C1 segment of cervical spinal cord (tissue), 14 donors: ENCODE results near the gene MAP2K5.

Source experiments
- DNase-seq, 14 donors: peaks; one replicate each; lab custom pipeline; 2025; lab: John Stamatoyannopoulos, UW

Gene MAP2K5

GRCh38 chr15:67750371-67750770, 207.9 kb downstream of the MAP2K5 start:
- no peak for DNase-seq

- DNase-seq: no peak
These were observed 211.4 kb downstream of the MAP2K5 start for GRCh38 chr15:67753891-67754290.

DNA sequence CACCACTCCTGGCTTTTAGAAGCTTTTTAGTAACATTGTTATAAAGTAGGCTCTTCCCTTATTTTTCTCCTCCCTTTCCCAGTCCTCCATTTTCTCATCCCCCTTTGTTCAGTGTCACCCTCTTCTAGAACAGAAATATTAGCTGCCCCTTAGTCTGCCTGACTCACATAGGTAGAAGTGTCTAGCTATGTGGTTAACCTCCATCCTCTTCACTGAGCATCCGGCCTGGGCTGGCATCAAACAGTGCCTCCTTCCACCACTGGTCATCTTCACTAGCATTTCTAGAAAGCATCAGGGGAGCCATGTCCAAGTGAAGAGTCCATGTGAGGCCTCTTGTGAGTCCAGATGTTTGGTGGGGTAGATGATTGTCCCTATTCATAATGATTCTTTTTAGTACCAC, 212.8 kb downstream of the MAP2K5 start:
- DNase-seq: no peak

GRCh38 chr15:67755936-67756335, 213.4 kb downstream of the MAP2K5 start:
- no peak for DNase-seq

DNA sequence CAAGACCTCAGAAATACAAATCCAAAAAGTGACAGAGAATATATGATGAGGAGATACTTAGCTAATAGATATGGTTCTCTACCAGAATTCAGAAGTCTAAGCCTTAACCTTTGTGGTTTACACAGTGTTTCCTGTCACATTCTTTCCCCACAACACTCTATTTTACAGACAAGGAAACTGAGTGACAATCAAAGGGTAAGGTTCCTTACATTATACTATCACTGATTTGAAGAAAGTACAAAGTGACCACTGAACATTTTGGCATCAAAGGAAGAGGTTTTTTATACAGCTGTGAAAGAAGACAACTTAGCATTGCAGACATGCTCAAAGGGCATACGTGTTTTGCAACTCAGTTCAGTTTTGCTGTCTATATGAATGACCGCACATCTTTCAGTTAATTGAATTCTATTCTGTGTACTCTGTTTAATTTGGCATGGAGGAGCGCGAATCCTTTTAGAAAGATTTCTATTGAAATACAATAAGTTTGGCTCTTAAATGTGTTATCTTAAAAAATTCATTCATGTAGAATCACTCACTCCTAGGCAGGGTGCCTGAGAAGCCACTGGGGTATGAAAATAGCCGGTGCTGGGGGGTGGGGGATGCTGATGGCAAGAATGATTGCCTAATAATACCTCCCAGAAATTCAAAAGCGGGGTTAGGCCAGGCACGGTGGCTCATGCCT, 216.3 kb downstream of the MAP2K5 start:
- DNase-seq: no peak

DNA sequence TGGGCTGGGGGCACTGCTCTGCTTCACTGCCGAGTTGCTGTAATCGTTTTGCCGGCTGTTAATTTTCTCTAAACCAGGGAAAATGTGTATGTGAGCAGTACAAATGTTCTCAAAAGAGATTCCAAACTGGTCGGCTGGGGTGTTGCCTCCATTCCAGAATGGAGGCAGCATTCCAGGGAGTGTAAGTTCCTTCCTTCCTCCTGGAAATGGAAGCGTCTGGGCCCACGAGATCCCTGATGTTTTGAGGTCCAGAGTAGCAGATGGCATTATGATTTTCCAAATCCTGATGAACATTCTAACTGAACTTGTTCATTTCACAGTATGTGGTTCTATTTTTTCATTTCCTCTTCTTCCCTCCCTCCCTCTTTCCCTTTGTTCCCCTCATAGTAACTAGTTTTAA, 218.4 kb downstream of the MAP2K5 start:
- DNase-seq: peak in 1 of 14 donors; percentile 14

DNA sequence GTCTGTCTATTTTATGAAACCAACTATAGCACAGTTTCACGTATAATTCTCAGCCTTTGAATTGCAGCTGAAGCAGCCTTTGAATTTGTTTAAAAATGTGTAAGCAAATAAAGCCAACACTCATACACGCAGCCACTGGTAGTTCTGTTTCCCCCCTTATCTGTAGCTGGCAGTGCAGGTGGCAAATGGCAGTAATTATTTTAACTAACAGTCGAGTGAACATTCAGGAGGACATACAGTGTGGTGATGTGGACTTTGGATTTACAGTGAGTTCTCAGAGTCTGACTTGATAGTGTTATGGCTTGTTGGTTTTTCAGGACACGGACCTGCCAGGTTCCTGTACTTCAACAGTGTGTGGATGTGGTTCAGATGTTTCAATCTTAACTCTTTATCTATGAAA, 218.8 kb downstream of the MAP2K5 start:
- no peak for DNase-seq

DNA sequence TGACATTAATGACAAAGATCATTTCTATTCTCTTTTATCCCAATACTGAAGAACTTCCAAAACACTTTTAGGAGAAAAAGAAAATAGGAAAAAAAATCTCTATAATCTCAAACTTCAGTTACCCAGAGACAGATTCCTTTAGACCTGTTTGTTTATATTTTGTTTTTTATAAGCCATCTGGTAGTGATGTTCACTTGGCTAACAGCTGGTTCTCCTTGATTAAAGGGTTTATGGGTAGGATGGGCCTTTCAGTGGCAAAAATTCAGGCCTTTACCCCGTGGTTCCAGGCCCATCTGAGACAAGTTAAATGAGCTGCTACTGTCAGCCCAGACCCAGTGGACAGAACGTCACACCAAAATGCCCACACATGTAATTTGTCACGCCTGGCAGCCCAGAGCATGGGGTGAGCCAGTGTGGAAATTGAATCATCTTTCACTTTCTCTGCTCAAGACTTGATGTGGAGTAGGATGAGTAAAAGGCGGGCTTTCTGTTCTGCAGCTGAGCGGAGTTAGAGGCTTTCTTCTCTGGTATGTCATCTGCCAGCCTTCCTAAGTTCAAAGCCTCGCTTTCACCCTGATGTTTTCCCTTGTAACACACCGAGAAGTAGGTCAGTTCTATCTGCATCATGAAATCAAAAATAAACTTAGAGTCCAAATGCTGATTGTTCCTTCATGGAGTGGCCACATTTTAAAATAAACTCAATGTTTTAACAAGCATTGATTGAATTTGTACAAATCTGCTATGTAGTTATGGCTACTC, 220.3 kb downstream of the MAP2K5 start:
- no peak for DNase-seq

DNA sequence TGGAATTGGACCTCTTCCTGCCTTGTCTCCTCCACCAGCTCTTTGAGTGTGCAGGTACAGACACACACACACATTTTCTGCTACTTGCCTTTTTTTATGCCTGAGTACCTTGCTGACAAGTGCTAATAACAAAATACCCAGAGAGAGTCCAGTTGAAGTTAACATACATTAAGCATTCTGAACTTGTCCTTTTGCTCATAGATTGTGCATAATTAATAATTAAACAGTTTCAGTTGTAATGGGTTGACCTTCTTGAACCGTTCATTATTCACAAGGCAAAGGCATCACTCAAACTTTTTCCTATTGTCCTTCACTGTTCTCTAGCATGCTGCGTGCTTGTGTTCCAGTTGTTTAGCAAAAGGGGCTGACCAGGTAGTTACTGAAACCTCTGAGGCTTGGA, 223.2 kb downstream of the MAP2K5 start:
- no peak for DNase-seq

DNA sequence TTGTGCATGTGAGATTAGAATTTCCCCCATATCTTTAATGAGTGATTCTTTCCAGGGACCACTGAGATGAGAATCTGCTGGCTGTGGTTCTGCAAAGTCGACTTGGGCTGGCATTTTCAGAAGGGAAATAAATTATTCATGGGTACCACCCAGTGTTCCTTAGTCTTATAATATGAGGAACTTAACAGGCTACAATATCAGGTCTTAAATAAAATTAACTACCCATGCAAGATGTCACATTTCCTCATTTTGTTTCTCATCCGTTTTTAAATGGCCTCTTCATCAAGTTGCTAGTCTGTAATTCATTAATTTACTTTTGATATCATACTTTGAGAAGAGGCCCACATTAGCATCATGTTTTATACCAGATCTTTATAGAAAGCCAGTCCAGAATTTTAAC, 224.5 kb downstream of the MAP2K5 start:
- DNase-seq: no peak

- DNase-seq: no peak
These were observed 225.9 kb downstream of the MAP2K5 start for GRCh38 chr15:67768313-67768977.

DNA sequence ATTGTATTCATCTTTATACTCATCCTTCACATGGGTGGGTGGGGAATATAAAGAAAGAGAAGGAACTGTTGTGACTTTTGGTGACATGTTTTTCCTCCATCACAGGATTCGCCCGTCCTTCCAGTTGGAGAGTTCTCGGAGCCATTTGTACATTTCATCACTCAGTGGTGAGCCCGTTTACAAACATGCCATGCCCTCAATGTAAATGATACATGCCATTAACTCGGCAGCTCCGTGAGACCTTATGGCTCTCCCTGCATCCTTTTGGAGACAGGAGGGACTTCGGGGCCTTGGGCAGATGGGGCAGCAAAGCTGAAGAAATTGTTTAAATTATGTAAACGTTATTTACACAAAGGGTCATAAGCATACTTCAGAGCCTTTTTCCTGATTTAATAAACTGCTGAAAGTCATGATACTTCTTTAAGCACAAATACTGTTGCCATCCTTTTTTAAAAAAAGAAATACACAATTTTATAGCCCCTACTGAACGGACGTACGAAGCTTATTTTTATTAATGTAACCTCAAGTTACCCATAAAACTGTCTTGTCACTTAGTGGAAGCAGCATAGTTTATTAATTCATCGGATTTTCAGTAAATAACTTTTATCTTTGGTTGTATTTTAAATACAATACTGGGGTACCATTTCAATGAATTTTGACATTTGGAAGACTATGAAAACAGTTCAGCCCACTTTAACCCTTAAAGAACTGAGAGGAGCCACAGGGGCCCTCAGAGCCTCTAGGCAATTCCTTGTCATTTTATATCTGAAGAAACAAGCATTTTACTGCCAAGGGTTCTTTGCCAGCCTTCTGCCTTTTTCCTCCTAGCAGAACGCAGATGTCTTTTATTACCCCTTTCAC, 227.2 kb downstream of the MAP2K5 start:
- no peak for DNase-seq

- no peak for DNase-seq
These were observed 227.8 kb downstream of the MAP2K5 start for GRCh38 chr15:67770358-67770628.

- no peak for DNase-seq
These were observed 228.8 kb downstream of the MAP2K5 start for GRCh38 chr15:67771189-67771800.

- no peak for DNase-seq
These were observed 232.1 kb downstream of the MAP2K5 start for GRCh38 chr15:67774626-67775025.

DNA sequence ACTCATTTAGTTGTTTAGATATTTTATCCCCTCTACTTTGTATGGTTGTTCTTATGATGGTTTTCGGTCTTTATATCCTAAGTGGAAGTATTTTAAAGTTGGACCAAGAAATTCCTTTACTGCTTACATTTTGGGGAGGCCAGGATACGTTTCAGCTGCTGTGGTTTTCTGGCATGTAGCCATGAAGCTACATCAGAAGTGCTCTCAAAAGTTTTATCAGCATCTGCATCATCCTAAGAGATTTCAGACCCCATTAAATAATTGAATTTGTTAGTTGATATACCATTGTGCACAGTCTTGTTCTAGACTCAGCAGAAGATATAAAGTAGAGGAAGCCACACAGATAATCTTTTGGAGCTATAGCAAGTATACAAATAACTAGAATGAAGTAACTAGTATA, 232.7 kb downstream of the MAP2K5 start:
- DNase-seq: no peak

DNA sequence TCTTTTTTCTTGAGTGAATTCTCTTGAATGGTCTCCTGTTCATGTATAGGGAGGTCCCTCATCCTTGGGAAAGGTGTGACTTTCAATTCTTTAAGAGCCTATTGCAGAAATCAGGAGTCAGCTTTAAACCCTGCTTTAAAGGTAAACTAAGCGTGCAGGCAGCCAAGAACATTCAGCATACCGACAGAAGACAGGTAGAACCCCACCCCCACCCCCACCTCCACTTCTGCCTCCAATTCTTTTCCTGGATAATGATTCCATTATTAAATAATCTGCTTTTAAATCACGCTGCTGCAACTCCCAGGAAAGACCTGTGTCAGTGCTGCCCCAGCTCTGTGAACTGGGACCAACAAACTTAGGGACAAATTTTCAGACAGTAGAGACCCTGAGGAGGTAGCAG, 233.5 kb downstream of the MAP2K5 start:
- no peak for DNase-seq

- DNase-seq: no peak
These were observed 234.1 kb downstream of the MAP2K5 start for GRCh38 chr15:67776600-67776999.

GRCh38 chr15:67777071-67777470, 234.6 kb downstream of the MAP2K5 start:
- no peak for DNase-seq

- DNase-seq: no peak
These were observed 235.3 kb downstream of the MAP2K5 start for GRCh38 chr15:67777773-67778172.

DNA sequence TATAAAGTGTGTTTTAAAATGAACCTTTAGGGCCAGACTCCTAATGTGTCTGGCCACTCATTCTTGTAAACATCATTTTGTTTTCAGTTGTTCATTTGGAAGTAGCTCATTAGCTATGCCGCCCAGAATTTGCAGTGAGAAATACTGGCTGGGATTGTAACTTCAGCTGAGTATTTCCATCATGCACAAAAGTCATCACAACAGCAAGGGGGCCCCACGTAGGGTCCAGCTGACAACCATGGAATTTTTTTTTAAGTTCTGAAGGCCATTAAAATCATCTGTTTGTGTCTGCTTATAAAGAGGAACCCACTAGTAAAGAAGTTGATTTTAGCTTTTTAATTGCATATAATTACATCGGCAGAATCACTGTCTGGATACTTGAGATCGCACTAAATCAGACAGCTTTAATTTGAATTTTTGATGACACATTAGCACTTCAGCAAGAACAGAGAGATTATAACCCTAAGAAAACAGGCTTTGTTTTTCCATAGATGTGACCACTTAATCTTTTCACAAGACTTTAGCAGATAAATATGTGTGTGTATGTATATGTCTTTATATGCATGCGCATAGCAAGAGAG, 236.6 kb downstream of the MAP2K5 start:
- DNase-seq: no peak
